Stimulated activated effector memory CD8-positive, alpha-beta T cell treated with anti-CD3 and anti-CD28 coated beads, Interleukin-12 subunit alpha, Interleukin-12 subunit beta, amount 100 ng/mL, for 72 hours (primary cell): Measurements from ENCODE around the gene HMGN5.

Experiments
- ATAC-seq: fragments of 150-1000 bp; cut with Tn5 transposase; 2 replicates; pipeline ENCODE4 v1.10.0; 2021
- DNase-seq, 2 donors: peaks; one replicate each; pipeline ENCODE4 v3.0.0; 2021 to 2022; ENCODE audit warnings: low spot score in 2 of 2
- H3K27ac Mint-ChIP-seq: one replicate; pipeline ENCODE4 v1.8.0; 2022; ENCODE audit warnings: mild to moderate bottlenecking, mixed read lengths
- H3K36me3 Mint-ChIP-seq: one replicate; pipeline ENCODE4 v1.8.0; 2022; ENCODE audit warnings: mild to moderate bottlenecking, mixed read lengths
- H3K4me1 Mint-ChIP-seq: one replicate; pipeline ENCODE4 v1.8.0; 2022; ENCODE audit warnings: mixed read lengths
- H3K4me3 Mint-ChIP-seq: one replicate; pipeline ENCODE4 v1.8.0; 2022; ENCODE audit warnings: mild to moderate bottlenecking, mixed read lengths
- H3K9me3 Mint-ChIP-seq: one replicate; pipeline ENCODE4 v1.8.0; 2022; ENCODE audit warnings: mixed read lengths

HMGN5 gene

GRCh38 chrX:81201671-81202455 lies at the start of gene HMGN5, which contains the start of gene SH3BGRL:
TSS of gene HMGN5 (minus strand) at chrX:81201913. CDS start at chrX:81121549, 80,364 bp downstream.
TSS of gene SH3BGRL (plus strand) at chrX:81202102. CDS start at chrX:81202201, 99 bp downstream.
- Mint-ChIP-seq H3K4me1 (peaks cover 19% of the 10 kb centered on the region), H3K27ac (peak within 1 kb of the TSS; percentile 95), H3K4me3 (peak within 1 kb of the TSS; percentile 92), H3K9me3 (no peaks in the 10 kb centered on the region), H3K36me3 (no peaks in the 10 kb centered on the region)
- peak; percentile 98 for ATAC-seq
- peak; percentile 16 to 71 for DNase-seq

GRCh38 chrX:81241753-81242152 lies 40.0 kb upstream of the HMGN5 start:
- Mint-ChIP-seq H3K4me1 (peaks cover 3% of the 10 kb centered on the region), H3K36me3 (peaks cover 14% of the 10 kb centered on the region), H3K27ac (no peak overlapping the region), H3K9me3 (no peaks in the 10 kb centered on the region), H3K4me3 (no peak overlapping the region)
- no peak for ATAC-seq
- no peak for DNase-seq

- DNase-seq, result no peak
- H3K4me1 Mint-ChIP-seq, result peaks cover 7% of the 10 kb centered on the region
- ATAC-seq, result no peak
- H3K36me3 Mint-ChIP-seq, result peaks cover 18% of the 10 kb centered on the region
- no peak overlapping the region for H3K4me3 Mint-ChIP-seq
- no peaks in the 10 kb centered on the region for H3K9me3 Mint-ChIP-seq
- H3K27ac Mint-ChIP-seq, result no peak overlapping the region
These were observed 39.1 kb upstream of the HMGN5 start for GRCh38 chrX:81240701-81241331.

GRCh38 chrX:81238166-81238565 lies 36.5 kb upstream of the HMGN5 start:
- Mint-ChIP-seq H3K36me3 (peaks cover 18% of the 10 kb centered on the region), H3K4me3 (no peak overlapping the region), H3K4me1 (peaks cover 7% of the 10 kb centered on the region), H3K9me3 (no peaks in the 10 kb centered on the region), H3K27ac (no peak overlapping the region)
- DNase-seq (no peak), ATAC-seq (no peak)

GRCh38 chrX:81237516-81237915 lies 35.8 kb upstream of the HMGN5 start:
- no peaks in the 10 kb centered on the region for H3K9me3 Mint-ChIP-seq
- no peak for ATAC-seq
- no peak for DNase-seq
- H3K4me1 Mint-ChIP-seq, result peaks cover 7% of the 10 kb centered on the region
- H3K27ac Mint-ChIP-seq, result no peak overlapping the region
- H3K36me3 Mint-ChIP-seq, result peaks cover 18% of the 10 kb centered on the region
- no peak overlapping the region for H3K4me3 Mint-ChIP-seq

GRCh38 chrX:81232218-81232617 lies 30.5 kb upstream of the HMGN5 start:
- Mint-ChIP-seq H3K9me3 (no peaks in the 10 kb centered on the region), H3K36me3 (peaks cover 8% of the 10 kb centered on the region), H3K4me3 (no peak overlapping the region), H3K27ac (no peak overlapping the region), H3K4me1 (peaks cover 24% of the 10 kb centered on the region)
- DNase-seq (no peak), ATAC-seq (no peak)

- Mint-ChIP-seq H3K4me1 (peaks cover 18% of the 10 kb centered on the region), H3K27ac (no peak overlapping the region), H3K36me3 (peaks cover 1% of the 10 kb centered on the region), H3K4me3 (no peak overlapping the region), H3K9me3 (no peaks in the 10 kb centered on the region)
- ATAC-seq (no peak), DNase-seq (no peak)
These were observed 29.8 kb upstream of the HMGN5 start for GRCh38 chrX:81231476-81231875.

- no peak overlapping the region for H3K27ac Mint-ChIP-seq
- ATAC-seq (peak; percentile 67), DNase-seq (no peak)
- H3K9me3 Mint-ChIP-seq, result no peaks in the 10 kb centered on the region
- peaks cover 17% of the 10 kb centered on the region for H3K4me1 Mint-ChIP-seq
- H3K4me3 Mint-ChIP-seq, result no peak overlapping the region
- H3K36me3 Mint-ChIP-seq, result no peaks in the 10 kb centered on the region
These were observed 28.2 kb upstream of the HMGN5 start for GRCh38 chrX:81229901-81230300.

- no peak for DNase-seq
- no peaks in the 10 kb centered on the region for H3K36me3 Mint-ChIP-seq
- no peak overlapping the region for H3K27ac Mint-ChIP-seq
- H3K9me3 Mint-ChIP-seq, result no peaks in the 10 kb centered on the region
- peaks cover 17% of the 10 kb centered on the region for H3K4me1 Mint-ChIP-seq
- no peak for ATAC-seq
- no peak overlapping the region for H3K4me3 Mint-ChIP-seq
These were observed 27.5 kb upstream of the HMGN5 start for GRCh38 chrX:81229229-81229628.

GRCh38 chrX:81215685-81216084 lies 14.0 kb upstream of the HMGN5 start:
- DNase-seq (no peak), ATAC-seq (no peak)
- Mint-ChIP-seq H3K4me3 (no peak overlapping the region), H3K4me1 (peaks cover 26% of the 10 kb centered on the region), H3K36me3 (peaks cover 23% of the 10 kb centered on the region), H3K9me3 (no peaks in the 10 kb centered on the region), H3K27ac (no peak overlapping the region)

- H3K9me3 Mint-ChIP-seq, result no peaks in the 10 kb centered on the region
- H3K27ac Mint-ChIP-seq, result no peak overlapping the region
- no peak for ATAC-seq
- H3K36me3 Mint-ChIP-seq, result peaks cover 23% of the 10 kb centered on the region
- peaks cover 16% of the 10 kb centered on the region for H3K4me1 Mint-ChIP-seq
- DNase-seq, result no peak
- H3K4me3 Mint-ChIP-seq, result no peak overlapping the region
These were observed 7.2 kb upstream of the HMGN5 start for GRCh38 chrX:81208916-81209315.

GRCh38 chrX:81206476-81206875 lies 4.8 kb upstream of the HMGN5 start:
- Mint-ChIP-seq H3K4me1 (peaks cover 12% of the 10 kb centered on the region), H3K36me3 (peaks cover 5% of the 10 kb centered on the region), H3K9me3 (no peaks in the 10 kb centered on the region), H3K4me3 (no peak overlapping the region), H3K27ac (no peak overlapping the region)
- DNase-seq (no peak), ATAC-seq (no peak)

- DNase-seq, result no peak
- Mint-ChIP-seq H3K4me3 (no peak overlapping the region), H3K27ac (no peak overlapping the region), H3K9me3 (no peaks in the 10 kb centered on the region), H3K36me3 (no peaks in the 10 kb centered on the region), H3K4me1 (peaks cover 19% of the 10 kb centered on the region)
- ATAC-seq, result no peak
These were observed 3.8 kb upstream of the HMGN5 start for GRCh38 chrX:81205551-81205950.

- H3K36me3 Mint-ChIP-seq, result no peaks in the 10 kb centered on the region
- H3K9me3 Mint-ChIP-seq, result no peaks in the 10 kb centered on the region
- DNase-seq (no peak), ATAC-seq (no peak)
- peak overlapping the region; percentile 95 for H3K27ac Mint-ChIP-seq
- H3K4me1 Mint-ChIP-seq, result peaks cover 19% of the 10 kb centered on the region
- H3K4me3 Mint-ChIP-seq, result peak overlapping the region; percentile 92
These were observed 1.2 kb upstream of the HMGN5 start for GRCh38 chrX:81202943-81203342.

- Mint-ChIP-seq H3K9me3 (no peaks in the 10 kb centered on the region), H3K4me1 (peaks cover 19% of the 10 kb centered on the region), H3K27ac (peak overlapping the region; percentile 95), H3K4me3 (peak overlapping the region; percentile 92), H3K36me3 (no peaks in the 10 kb centered on the region)
- no peak for DNase-seq
- ATAC-seq, result peak; percentile 69
These were observed 725 bp upstream of the HMGN5 start for GRCh38 chrX:81202456-81202819.

GRCh38 chrX:81201071-81201470 lies 642 bp downstream of the HMGN5 start:
- no peaks in the 10 kb centered on the region for H3K9me3 Mint-ChIP-seq
- H3K36me3 Mint-ChIP-seq, result no peaks in the 10 kb centered on the region
- H3K27ac Mint-ChIP-seq, result peak overlapping the region; percentile 95
- peak overlapping the region; percentile 92 for H3K4me3 Mint-ChIP-seq
- DNase-seq (no peak), ATAC-seq (no peak)
- peaks cover 12% of the 10 kb centered on the region for H3K4me1 Mint-ChIP-seq
